Measurements from ENCODE around the gene PTGER4.

- no peak for TF ChIP-seq CTCF (IDR thresholded peaks at IDR 0.05)
- no peak for TF ChIP-seq POLR2A (IDR thresholded peaks at IDR 0.05)
Measured at GRCh38 chr5:40656766-40657165, 22.9 kb upstream of the PTGER4 start.
